Liver (tissue), 3 donors: ENCODE measurements around the gene GLP1R.

Source experiments
- GABPA ChIP-seq, 2 donors: IDR thresholded peaks in 1 of 2; conservative IDR thresholded peaks in 1 of 2; 2 replicates each; pipeline ENCODE4 v1.6.1; 2016; ENCODE audit warnings: antibody characterized with exemption in 2 of 2, mild to moderate bottlenecking in 1 of 2, moderate library complexity in 1 of 2
- JUND ChIP-seq, 2 donors: IDR thresholded peaks; 2 replicates each; pipeline ENCODE4 v1.6.1; 2016; ENCODE audit warnings: antibody characterized with exemption in 2 of 2
- NR2F2 ChIP-seq: IDR thresholded peaks from 2 replicates; pipeline ENCODE4 v1.6.1; 2016; ENCODE audit warnings: antibody characterized with exemption
- RAD21 ChIP-seq, 2 donors: IDR thresholded peaks; 2 replicates each; pipeline ENCODE4 v1.6.1; 2016; ENCODE audit warnings: antibody characterized with exemption in 2 of 2, mild to moderate bottlenecking in 2 of 2
- TF ChIP-seq, protein P1 (sequence below): fragments of 150-350 bp; IDR thresholded peaks from 2 replicates; pipeline ENCODE4 v1.5.1; 2017; ENCODE audit warnings: improper control_type of control experiment, low read depth, low read length; ENCODE audit not compliant: missing input control
- TF ChIP-seq, protein P2 (sequence below): IDR thresholded peaks from 2 replicates; pipeline ENCODE4 v1.6.1; 2016; ENCODE audit warnings: antibody characterized with exemption, mild to moderate bottlenecking
- TF ChIP-seq, protein P3 (sequence below): IDR thresholded peaks from 2 replicates; pipeline ENCODE4 v1.6.1; 2016; ENCODE audit warnings: antibody characterized with exemption
- donor health status: healthy.
- donor health status: healthy.

DNA sequence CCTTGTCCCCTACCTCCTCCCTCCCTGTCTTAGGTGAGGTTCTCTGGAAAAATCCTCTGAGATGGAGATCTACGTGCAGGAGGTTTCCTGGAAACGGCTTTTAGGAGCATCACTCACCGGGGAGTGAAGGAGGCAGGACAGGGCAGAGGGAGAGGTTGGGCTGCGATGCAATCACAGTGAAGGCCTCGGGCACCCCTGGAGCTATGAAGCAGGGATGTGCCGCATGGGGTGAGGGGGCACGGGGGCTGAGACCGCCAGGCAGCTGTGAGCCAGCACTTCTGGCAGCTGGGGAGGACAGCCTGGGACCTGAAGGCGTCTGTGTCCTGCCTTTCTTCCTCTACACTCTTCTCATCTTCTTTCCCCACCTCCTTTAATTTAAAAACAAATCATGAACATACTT is 12.9 kb upstream of the GLP1R start:
- TF ChIP-seq, protein P1, sequence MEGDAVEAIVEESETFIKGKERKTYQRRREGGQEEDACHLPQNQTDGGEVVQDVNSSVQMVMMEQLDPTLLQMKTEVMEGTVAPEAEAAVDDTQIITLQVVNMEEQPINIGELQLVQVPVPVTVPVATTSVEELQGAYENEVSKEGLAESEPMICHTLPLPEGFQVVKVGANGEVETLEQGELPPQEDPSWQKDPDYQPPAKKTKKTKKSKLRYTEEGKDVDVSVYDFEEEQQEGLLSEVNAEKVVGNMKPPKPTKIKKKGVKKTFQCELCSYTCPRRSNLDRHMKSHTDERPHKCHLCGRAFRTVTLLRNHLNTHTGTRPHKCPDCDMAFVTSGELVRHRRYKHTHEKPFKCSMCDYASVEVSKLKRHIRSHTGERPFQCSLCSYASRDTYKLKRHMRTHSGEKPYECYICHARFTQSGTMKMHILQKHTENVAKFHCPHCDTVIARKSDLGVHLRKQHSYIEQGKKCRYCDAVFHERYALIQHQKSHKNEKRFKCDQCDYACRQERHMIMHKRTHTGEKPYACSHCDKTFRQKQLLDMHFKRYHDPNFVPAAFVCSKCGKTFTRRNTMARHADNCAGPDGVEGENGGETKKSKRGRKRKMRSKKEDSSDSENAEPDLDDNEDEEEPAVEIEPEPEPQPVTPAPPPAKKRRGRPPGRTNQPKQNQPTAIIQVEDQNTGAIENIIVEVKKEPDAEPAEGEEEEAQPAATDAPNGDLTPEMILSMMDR: no peak
- TF ChIP-seq RAD21 (IDR thresholded peaks at IDR 0.05) (no peak), NR2F2 (no peak), JUND (IDR thresholded peaks at IDR 0.05) (no peak), GABPA (IDR thresholded peaks at IDR 0.05 in 1 of 2, conservative IDR thresholded peaks at IDR 0.05 in 1 of 2) (no peak)
- TF ChIP-seq, protein P2, sequence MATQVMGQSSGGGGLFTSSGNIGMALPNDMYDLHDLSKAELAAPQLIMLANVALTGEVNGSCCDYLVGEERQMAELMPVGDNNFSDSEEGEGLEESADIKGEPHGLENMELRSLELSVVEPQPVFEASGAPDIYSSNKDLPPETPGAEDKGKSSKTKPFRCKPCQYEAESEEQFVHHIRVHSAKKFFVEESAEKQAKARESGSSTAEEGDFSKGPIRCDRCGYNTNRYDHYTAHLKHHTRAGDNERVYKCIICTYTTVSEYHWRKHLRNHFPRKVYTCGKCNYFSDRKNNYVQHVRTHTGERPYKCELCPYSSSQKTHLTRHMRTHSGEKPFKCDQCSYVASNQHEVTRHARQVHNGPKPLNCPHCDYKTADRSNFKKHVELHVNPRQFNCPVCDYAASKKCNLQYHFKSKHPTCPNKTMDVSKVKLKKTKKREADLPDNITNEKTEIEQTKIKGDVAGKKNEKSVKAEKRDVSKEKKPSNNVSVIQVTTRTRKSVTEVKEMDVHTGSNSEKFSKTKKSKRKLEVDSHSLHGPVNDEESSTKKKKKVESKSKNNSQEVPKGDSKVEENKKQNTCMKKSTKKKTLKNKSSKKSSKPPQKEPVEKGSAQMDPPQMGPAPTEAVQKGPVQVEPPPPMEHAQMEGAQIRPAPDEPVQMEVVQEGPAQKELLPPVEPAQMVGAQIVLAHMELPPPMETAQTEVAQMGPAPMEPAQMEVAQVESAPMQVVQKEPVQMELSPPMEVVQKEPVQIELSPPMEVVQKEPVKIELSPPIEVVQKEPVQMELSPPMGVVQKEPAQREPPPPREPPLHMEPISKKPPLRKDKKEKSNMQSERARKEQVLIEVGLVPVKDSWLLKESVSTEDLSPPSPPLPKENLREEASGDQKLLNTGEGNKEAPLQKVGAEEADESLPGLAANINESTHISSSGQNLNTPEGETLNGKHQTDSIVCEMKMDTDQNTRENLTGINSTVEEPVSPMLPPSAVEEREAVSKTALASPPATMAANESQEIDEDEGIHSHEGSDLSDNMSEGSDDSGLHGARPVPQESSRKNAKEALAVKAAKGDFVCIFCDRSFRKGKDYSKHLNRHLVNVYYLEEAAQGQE: no peak
- TF ChIP-seq, protein P3, sequence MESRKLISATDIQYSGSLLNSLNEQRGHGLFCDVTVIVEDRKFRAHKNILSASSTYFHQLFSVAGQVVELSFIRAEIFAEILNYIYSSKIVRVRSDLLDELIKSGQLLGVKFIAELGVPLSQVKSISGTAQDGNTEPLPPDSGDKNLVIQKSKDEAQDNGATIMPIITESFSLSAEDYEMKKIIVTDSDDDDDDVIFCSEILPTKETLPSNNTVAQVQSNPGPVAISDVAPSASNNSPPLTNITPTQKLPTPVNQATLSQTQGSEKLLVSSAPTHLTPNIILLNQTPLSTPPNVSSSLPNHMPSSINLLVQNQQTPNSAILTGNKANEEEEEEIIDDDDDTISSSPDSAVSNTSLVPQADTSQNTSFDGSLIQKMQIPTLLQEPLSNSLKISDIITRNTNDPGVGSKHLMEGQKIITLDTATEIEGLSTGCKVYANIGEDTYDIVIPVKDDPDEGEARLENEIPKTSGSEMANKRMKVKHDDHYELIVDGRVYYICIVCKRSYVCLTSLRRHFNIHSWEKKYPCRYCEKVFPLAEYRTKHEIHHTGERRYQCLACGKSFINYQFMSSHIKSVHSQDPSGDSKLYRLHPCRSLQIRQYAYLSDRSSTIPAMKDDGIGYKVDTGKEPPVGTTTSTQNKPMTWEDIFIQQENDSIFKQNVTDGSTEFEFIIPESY: no peak
